Endothelial cell of umbilical vein (primary cell): ENCODE results near the gene HMMR. TPM values are rescaled to one million over a fixed set of nuclear protein-coding genes. Genes with fewer than 3 reads are reported as not detected.

ENCODE experiments used
- BruUV-seq: library from RNA; stranded (reverse); fragments of 400-500 nt; replicated peaks from 2 replicates; lab custom pipeline; 2021; lab: Mats Ljungman, UMichigan
- CTCF ChIA-PET: fragments of 300-600, 350-600 bp; sonication (Branson Sonifier 250); formaldehyde crosslinking; loops from one replicate; lab custom pipeline; 2021; ENCODE audit warnings: antibody characterized with exemption, inconsistent platforms; lab: Charles Lee
- POLR2A ChIA-PET: fragments of 300-600, 350-600 bp; sonication (Branson Sonifier 250); formaldehyde crosslinking; loops from one replicate; lab custom pipeline; 2021; ENCODE audit warnings: antibody characterized with exemption, inconsistent platforms; lab: Charles Lee
- DNase-seq: peaks from one replicate; pipeline ENCODE4 v3.0.0-alpha.2; 2011; ENCODE audit warnings: low read depth, low spot score
- FAIRE-seq: peaks from 2 replicates; lab custom pipeline; 2011; peaks lifted over from hg19 to GRCh38; lab: Jason Lieb, UNC
- H2AFZ ChIP-seq: 2 replicates; pipeline ENCODE4 v1.6.0; 2012; ENCODE audit warnings: low read depth, low read length, control low read depth, inconsistent platforms
- H3K27ac ChIP-seq: 2 replicates; pipeline ENCODE4 v1.5.1; 2011; ENCODE audit warnings: low read depth, mild to moderate bottlenecking, control low read depth, low read length, moderate library complexity; ENCODE audit not compliant: insufficient read depth
- H3K27me3 ChIP-seq, 2 experiments: 2 replicates each; pipeline versions ENCODE4 v1.6.0 to v1.6.1; 2011; ENCODE audit warnings: low read length in 2 of 2, mixed read lengths in 1 of 2; ENCODE audit not compliant: control insufficient read depth in 2 of 2, insufficient read depth in 2 of 2
- H3K36me3 ChIP-seq, 2 experiments: 2 replicates in 1 of 2; 3 replicates in 1 of 2; pipeline ENCODE4 v1.5.1; 2011; ENCODE audit warnings: low read length in 2 of 2, mild to moderate bottlenecking in 1 of 2, moderate library complexity in 1 of 2; ENCODE audit not compliant: control insufficient read depth in 2 of 2, insufficient read depth in 2 of 2; ENCODE audit errors: extremely low read depth in 1 of 2
- H3K4me1 ChIP-seq: 3 replicates; pipeline ENCODE4 v1.5.1; 2011; ENCODE audit warnings: mild to moderate bottlenecking, low read length; ENCODE audit not compliant: control insufficient read depth, insufficient read depth; ENCODE audit errors: extremely low read depth
- H3K4me2 ChIP-seq: 2 replicates; pipeline ENCODE4 v1.6.1; 2011; ENCODE audit warnings: low read length, control low read depth, mixed read lengths; ENCODE audit not compliant: insufficient read depth
- H3K4me3 ChIP-seq, 3 experiments: fragments of 200-600 bp in 1 of 3; sonication (generic), shearing (Covaris generic) in 1 of 3; replicated peaks in 1 of 3; 2 replicates each; pipeline ENCODE4 v1.5.1; 2011 to 2016; ENCODE audit warnings: control low read depth in 3 of 3, low read length in 3 of 3, mild to moderate bottlenecking in 2 of 3, inconsistent platforms in 1 of 3, low read depth in 1 of 3, moderate library complexity in 1 of 3; ENCODE audit not compliant: insufficient read depth in 1 of 3
- H3K79me2 ChIP-seq: 2 replicates; pipeline ENCODE4 v1.6.0; 2012; ENCODE audit warnings: low read length, inconsistent platforms; ENCODE audit not compliant: control insufficient read depth, insufficient read depth
- H3K9ac ChIP-seq: replicated peaks from 2 replicates; pipeline ENCODE3; 2011; ENCODE audit warnings: low read length, control low read depth; ENCODE audit not compliant: insufficient read depth; ENCODE audit errors: extremely low read depth
- H3K9me1 ChIP-seq: replicated peaks from 3 replicates; pipeline ENCODE4 v1.6.0; 2011; ENCODE audit warnings: mild to moderate bottlenecking, low read length; ENCODE audit not compliant: control insufficient read depth, insufficient read depth; ENCODE audit errors: extremely low read depth
- H3K9me3 ChIP-seq: replicated peaks from 2 replicates; pipeline ENCODE4 v1.5.1; 2012; ENCODE audit warnings: low read length, inconsistent platforms; ENCODE audit not compliant: control insufficient read depth, insufficient read depth
- H4K20me1 ChIP-seq: replicated peaks from 2 replicates; pipeline ENCODE3; 2011; ENCODE audit warnings: mild to moderate bottlenecking, low read length; ENCODE audit not compliant: control insufficient read depth, insufficient read depth; ENCODE audit errors: extremely low read depth
- EZH2 ChIP-seq: IDR thresholded peaks from 2 replicates; pipeline ENCODE4 v1.6.1; 2012; ENCODE audit warnings: borderline replicate concordance, low read depth, mild to moderate bottlenecking, moderate library complexity, low read length, inconsistent platforms; ENCODE audit not compliant: severe bottlenecking
- FOS ChIP-seq: IDR thresholded peaks from 2 replicates; pipeline ENCODE4 v1.6.1; 2011; ENCODE audit warnings: mild to moderate bottlenecking, low read length, moderate library complexity, borderline replicate concordance; ENCODE audit not compliant: insufficient read depth
- GATA2 ChIP-seq: IDR thresholded peaks from 2 replicates; pipeline ENCODE4 v1.7.0; 2011; ENCODE audit warnings: low read depth, mild to moderate bottlenecking, moderate library complexity, mixed read lengths, low read length; ENCODE audit not compliant: insufficient read length, insufficient read depth
- JUN ChIP-seq: IDR thresholded peaks from 2 replicates; pipeline ENCODE4 v1.6.1; 2011; ENCODE audit warnings: borderline replicate concordance, low read depth; ENCODE audit not compliant: insufficient read length, insufficient read depth
- MYC ChIP-seq: IDR thresholded peaks from one replicate; pipeline ENCODE4 v1.6.1; 2011; ENCODE audit warnings: mild to moderate bottlenecking, low read depth, low read length
- POLR2A ChIP-seq: IDR thresholded peaks from 2 replicates; pipeline ENCODE4 v1.6.1; 2012; ENCODE audit warnings: low read depth, mild to moderate bottlenecking, control low read depth, low read length
- POLR2AphosphoS5 ChIP-seq: IDR thresholded peaks from 2 replicates; pipeline ENCODE4 v1.6.1; 2012; ENCODE audit warnings: low read depth, mild to moderate bottlenecking, control low read depth, low read length, moderate library complexity; ENCODE audit not compliant: insufficient read depth
- dilution Hi-C: fragments of 300-500 bp; cut with MboI; formaldehyde crosslinking; loops from one replicate; pipeline ENCODE4 v1.15.0; 2019; ENCODE audit warnings: low sequenced_read_pairs; ENCODE audit not compliant: extremely low pct_ligation_motif_present
- intact Hi-C: fragments of 100-400 bp; cut with micrococcal nuclease; formaldehyde crosslinking; loops from one replicate; pipeline ENCODE4 v1.10.0; 2022
- polyA plus RNA-seq, 4 experiments: library from polyadenylated mRNA; depleted of rRNA in 3 of 4; stranded (reverse) in 3 of 4; unstranded in 1 of 4; fragments of >200 nt; gene quantifications; 2 replicates each; pipeline versions ENCODE4 v1.2.1 to v1.2.3, GENCODE V29; 2011 to 2012; ENCODE audit warnings: missing spikeins in 1 of 4
- total RNA-seq: library from RNA; stranded (reverse); gene quantifications from 2 replicates; pipeline ENCODE4 v1.2.3, GENCODE V29; 2021
- TF ChIP-seq, protein P1 (sequence below): IDR thresholded peaks from 2 replicates; pipeline ENCODE4 v1.6.1; 2011; ENCODE audit not compliant: insufficient read depth, insufficient read length
- TF ChIP-seq, protein P2 (sequence below), 2 donors: IDR thresholded peaks; 1 replicate in 1 of 2; 2 replicates in 1 of 2; pipeline ENCODE4 v1.5.1; 2011; ENCODE audit warnings: low read length in 2 of 2, mild to moderate bottlenecking in 2 of 2, moderate library complexity in 2 of 2, control low read depth in 1 of 2, inconsistent platforms in 1 of 2, low read depth in 1 of 2; ENCODE audit not compliant: insufficient read depth in 1 of 2; ENCODE audit errors: extremely low read depth in 1 of 2

The HMMR gene
- total and polyA plus RNA-seq, 2 donors (not counting 3 experiments of a cell fraction or from before 2014, with no cell fraction given): 5.5 to 31.0 TPM

DNA sequence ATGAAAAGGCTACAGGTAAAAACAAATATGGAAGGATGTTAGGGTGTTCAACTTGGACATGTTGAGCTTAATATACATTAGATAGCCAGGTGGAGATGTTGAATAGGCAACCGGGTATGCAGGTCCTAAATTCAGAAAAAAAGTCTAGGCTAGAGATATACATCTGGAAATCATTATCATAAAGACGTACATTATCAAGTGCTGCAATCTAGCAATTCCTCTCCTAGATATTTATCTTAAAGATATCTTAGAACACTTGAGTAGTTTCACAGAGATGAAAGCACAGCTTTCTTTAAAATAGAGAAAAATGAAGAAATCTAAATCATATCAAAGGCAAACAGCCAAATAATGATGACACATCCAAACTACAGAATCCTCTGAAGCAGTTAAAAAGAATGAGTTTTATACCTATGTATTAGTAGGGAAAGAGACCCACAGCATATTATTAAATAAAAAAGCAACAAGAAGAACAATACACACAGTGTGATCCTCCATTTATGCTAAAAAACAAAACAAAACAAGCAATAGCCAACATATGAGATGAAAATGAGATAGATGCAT, 4.3 kb upstream of the HMMR start:
- dilution Hi-C loops: no loop called here
- H2AFZ ChIP-seq: no peak overlapping the region
- BruUV-seq: no TSS peak

More for the DNA sequence above, 4.3 kb upstream of the HMMR start:
- ChIA-PET CTCF (no interaction called here), POLR2A (no interaction called here)
- Histone ChIP-seq H3K36me3 (peaks cover 0 to 4% of the 10 kb centered on the region in 2 experiments), H3K4me3 (no peak overlapping the region), H3K9me1 (no peaks in the 10 kb centered on the region), H4K20me1 (no peaks in the 10 kb centered on the region), H3K4me1 (peaks cover 17% of the 10 kb centered on the region), H3K9me3 (no peaks in the 10 kb centered on the region), H3K79me2 (peaks cover 23% of the 10 kb centered on the region), H3K4me2 (no peak overlapping the region), H3K27me3 (no peaks in the 10 kb centered on the region), H3K9ac (no peak overlapping the region), H3K27ac (no peak overlapping the region)
- TF ChIP-seq JUN: no peak
- no peak for TF ChIP-seq POLR2AphosphoS5
- no peak for TF ChIP-seq FOS
- no peak for TF ChIP-seq GATA2
- no peak for TF ChIP-seq POLR2A
- no peak for TF ChIP-seq MYC
- TF ChIP-seq, protein P1, sequence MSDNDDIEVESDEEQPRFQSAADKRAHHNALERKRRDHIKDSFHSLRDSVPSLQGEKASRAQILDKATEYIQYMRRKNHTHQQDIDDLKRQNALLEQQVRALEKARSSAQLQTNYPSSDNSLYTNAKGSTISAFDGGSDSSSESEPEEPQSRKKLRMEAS: no peak
- TF ChIP-seq, protein P2, sequence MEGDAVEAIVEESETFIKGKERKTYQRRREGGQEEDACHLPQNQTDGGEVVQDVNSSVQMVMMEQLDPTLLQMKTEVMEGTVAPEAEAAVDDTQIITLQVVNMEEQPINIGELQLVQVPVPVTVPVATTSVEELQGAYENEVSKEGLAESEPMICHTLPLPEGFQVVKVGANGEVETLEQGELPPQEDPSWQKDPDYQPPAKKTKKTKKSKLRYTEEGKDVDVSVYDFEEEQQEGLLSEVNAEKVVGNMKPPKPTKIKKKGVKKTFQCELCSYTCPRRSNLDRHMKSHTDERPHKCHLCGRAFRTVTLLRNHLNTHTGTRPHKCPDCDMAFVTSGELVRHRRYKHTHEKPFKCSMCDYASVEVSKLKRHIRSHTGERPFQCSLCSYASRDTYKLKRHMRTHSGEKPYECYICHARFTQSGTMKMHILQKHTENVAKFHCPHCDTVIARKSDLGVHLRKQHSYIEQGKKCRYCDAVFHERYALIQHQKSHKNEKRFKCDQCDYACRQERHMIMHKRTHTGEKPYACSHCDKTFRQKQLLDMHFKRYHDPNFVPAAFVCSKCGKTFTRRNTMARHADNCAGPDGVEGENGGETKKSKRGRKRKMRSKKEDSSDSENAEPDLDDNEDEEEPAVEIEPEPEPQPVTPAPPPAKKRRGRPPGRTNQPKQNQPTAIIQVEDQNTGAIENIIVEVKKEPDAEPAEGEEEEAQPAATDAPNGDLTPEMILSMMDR (IDR thresholded peaks at IDR 0.05; ENCODE audit: extremely low read depth in 1 of 2, insufficient read depth in 1 of 2, low read depth in 1 of 2, low read length in 2 of 2): no peak
- no peak for TF ChIP-seq EZH2
- intact Hi-C loops: no loop called here
- no peak for FAIRE-seq
- DNase-seq: no peak
